WERI-Rb-1 (cell line): Measurements from ENCODE around the gene MUC5AC.

Source experiments
- DNase-seq: peaks from one replicate; pipeline ENCODE4 v3.0.0-alpha.2; 2020
- H3K27ac ChIP-seq: fragments of 250-450 bp; sonication (Bioruptor Pico); 2 replicates; pipeline ENCODE4 v1.5.1; 2020; ENCODE audit warnings: mild to moderate bottlenecking, moderate library complexity
- H3K27me3 ChIP-seq: fragments of 250-450 bp; sonication (Bioruptor Pico); 2 replicates; pipeline ENCODE4 v1.5.1; 2021; ENCODE audit warnings: mild to moderate bottlenecking, low read depth, moderate library complexity; ENCODE audit not compliant: insufficient read depth, severe bottlenecking
- H3K36me3 ChIP-seq: fragments of 250-450 bp; sonication (Bioruptor Pico); 2 replicates; pipeline ENCODE4 v1.5.1; 2020; ENCODE audit warnings: mild to moderate bottlenecking, moderate library complexity
- H3K4me3 ChIP-seq: 2 replicates; pipeline ENCODE4 v1.5.1; 2011; ENCODE audit warnings: low read depth, mild to moderate bottlenecking, control low read depth, low read length
- H3K9me3 ChIP-seq: fragments of 250-450 bp; sonication (Bioruptor Pico); 2 replicates; pipeline ENCODE4 v1.5.1; 2021; ENCODE audit warnings: mild to moderate bottlenecking, moderate library complexity; ENCODE audit not compliant: severe bottlenecking
- TF ChIP-seq, protein P1 (sequence below): IDR thresholded peaks from 2 replicates; pipeline ENCODE4 v1.5.1; 2011; ENCODE audit warnings: low read depth, mild to moderate bottlenecking, control low read depth, inconsistent platforms, low read length

Gene MUC5AC

DNA sequence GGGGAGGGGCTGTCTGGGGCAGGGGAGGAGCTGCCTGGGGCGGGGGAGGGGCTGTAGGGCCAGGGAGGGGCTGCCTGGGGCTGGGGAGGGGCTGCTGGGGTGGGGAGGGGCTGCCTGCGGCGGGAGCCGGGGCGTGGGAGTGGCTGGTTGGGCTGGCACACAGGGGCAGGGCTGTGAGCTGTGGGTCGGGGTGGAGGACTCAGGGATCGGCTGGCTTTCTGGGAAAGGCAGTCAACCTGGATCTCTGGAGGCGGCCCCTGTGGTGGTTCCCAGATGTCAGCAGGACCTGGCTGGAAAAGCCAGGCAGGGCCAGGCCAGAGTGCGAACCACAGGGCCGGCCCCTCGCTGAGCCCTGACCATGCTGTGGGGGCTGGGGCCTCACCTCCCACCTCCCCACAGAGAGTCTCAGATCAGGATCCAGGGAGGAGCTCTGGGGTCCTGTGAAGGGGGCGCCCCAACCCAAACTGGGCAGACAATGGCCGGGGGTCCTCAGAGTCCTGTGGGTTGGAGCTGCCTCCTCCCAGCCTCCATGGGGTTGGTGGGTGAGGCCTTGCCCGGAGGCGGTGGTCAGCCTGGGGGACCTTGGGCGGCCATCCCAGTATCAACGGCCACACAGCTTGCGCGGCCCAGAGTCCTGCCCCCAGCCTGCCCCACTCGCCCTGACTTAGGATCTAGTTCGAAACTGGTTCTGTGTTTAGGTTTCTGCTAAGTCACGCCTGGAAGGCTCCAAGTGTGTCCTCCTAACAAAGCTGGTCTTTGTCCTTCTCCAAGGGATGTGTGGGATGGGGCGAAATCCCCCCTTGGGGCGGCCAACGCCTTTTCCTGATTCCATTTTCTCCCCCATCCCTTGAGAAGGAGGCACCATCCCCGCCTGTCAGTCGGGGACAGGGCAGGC is 67.0 kb downstream of the MUC5AC start:
- H3K27me3 ChIP-seq = no peaks in the 10 kb centered on the region
- DNase-seq = peak; percentile 26
- no peak overlapping the region for H3K4me3 ChIP-seq

DNA sequence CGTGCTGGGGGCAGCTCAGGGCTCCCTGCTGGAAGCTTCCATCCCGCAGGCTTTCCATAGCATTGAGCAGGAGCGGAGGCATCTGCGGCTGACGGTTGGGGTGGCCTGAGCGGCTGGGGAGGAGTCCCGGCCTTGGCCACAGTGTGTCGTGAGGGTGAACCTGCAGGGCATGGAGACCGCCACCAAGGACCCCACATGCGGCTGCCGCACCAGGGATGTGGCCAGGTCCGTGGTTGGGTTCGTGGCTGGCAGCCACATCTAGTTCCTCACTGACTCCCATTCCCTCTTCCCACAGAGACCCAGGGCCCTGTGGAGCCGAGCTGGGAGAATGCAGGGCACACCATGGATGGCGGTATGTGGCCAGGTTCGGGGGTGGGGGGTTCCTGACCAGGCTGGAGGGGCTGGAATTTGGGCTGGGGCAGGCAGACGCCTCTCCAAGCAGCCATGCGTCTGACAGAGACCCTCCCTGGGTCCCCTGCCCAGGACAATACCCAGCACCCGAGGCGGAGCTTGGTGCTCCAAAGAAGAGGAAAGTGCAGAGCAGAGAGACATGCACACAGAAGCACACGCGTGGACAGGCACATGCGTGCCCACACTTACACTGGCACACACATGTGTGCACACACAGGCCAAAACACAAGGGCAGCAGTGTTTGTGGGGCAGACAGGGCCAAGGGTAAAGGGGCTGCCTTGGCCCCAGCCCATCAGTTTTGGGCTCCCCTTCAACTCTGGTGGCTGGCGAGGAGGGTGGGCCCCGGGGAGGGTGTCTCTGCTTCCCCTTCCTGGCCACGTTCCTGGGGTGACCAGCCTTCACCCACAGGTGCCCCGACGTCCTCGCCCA is 67.9 kb downstream of the MUC5AC start:
- Histone ChIP-seq H3K9me3 (no peaks in the 10 kb centered on the region), H3K27me3 (no peaks in the 10 kb centered on the region), H3K27ac (no peak overlapping the region), H3K36me3 (no peaks in the 10 kb centered on the region), H3K4me3 (no peak overlapping the region)
- peak; percentile 6 for DNase-seq
- TF ChIP-seq, protein P1, sequence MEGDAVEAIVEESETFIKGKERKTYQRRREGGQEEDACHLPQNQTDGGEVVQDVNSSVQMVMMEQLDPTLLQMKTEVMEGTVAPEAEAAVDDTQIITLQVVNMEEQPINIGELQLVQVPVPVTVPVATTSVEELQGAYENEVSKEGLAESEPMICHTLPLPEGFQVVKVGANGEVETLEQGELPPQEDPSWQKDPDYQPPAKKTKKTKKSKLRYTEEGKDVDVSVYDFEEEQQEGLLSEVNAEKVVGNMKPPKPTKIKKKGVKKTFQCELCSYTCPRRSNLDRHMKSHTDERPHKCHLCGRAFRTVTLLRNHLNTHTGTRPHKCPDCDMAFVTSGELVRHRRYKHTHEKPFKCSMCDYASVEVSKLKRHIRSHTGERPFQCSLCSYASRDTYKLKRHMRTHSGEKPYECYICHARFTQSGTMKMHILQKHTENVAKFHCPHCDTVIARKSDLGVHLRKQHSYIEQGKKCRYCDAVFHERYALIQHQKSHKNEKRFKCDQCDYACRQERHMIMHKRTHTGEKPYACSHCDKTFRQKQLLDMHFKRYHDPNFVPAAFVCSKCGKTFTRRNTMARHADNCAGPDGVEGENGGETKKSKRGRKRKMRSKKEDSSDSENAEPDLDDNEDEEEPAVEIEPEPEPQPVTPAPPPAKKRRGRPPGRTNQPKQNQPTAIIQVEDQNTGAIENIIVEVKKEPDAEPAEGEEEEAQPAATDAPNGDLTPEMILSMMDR = no peak

More for the DNA sequence above, 67.0 kb downstream of the MUC5AC start:
- Histone ChIP-seq H3K9me3 (no peaks in the 10 kb centered on the region), H3K36me3 (no peaks in the 10 kb centered on the region), H3K27ac (no peak overlapping the region)
- TF ChIP-seq, protein P1 = no peak

DNA sequence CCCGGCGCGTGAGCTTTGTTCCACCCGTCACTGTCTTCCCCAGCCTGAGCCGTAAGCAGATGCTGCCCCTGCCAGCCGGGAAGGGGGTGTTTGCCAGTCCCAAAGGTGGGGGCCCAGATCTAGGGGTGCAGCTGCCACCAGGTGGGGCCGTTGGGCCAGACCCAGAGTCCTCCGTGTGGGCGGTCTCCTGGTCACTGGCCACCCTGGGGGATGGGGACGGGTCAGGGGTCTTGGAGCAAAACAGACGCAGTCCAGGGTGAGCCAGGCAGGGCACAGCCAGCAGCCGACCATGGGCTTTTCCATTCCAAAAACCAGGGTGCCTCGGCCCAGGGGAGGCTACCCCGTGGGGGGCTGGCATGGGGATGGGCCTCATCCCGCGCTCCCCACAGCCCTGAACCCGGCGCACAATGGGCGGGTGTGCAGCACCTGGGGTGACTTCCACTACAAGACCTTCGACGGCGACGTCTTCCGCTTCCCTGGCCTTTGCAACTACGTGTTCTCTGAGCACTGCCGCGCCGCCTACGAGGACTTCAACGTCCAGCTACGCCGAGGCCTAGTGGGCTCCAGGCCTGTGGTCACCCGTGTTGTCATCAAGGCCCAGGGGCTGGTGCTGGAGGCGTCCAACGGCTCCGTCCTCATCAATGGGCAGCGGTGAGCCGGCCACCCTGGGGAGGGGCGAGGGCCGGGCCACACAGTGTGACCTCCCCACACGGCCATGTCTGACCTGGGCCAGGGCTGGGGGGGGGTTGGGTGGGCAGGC is 68.7 kb downstream of the MUC5AC start:
- TF ChIP-seq, protein P1 = peak; percentile 37
- Histone ChIP-seq H3K9me3 (no peaks in the 10 kb centered on the region), H3K4me3 (no peak overlapping the region), H3K27ac (no peak overlapping the region), H3K27me3 (no peaks in the 10 kb centered on the region), H3K36me3 (no peaks in the 10 kb centered on the region)
- peak; percentile 33 for DNase-seq

DNA sequence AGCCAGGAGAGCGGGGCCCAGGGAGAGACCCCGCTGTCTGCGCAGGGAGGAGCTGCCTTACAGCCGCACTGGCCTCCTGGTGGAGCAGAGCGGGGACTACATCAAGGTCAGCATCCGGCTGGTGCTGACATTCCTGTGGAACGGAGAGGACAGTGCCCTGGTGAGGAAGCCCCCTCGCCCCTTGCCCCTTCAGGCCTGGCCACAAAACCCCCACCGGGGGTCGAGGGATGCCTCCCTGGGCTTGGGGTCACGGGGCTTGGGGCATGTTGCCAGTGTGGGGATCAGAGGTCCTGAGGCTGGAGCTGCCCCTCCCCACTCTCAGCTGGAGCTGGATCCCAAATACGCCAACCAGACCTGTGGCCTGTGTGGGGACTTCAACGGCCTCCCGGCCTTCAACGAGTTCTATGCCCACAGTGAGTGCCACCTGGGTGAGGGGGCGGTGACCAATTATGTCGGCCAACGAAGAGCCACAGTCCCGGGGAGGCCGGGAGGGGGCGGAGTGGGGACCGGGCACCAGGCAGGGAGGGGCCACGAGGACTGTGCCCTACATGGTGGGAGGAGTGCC is 69.3 kb downstream of the MUC5AC start:
- Histone ChIP-seq H3K27ac (no peak overlapping the region), H3K27me3 (no peaks in the 10 kb centered on the region)
- DNase-seq = peak; percentile 19

More for the DNA sequence above, 69.3 kb downstream of the MUC5AC start:
- TF ChIP-seq, protein P1 = peak; percentile 52; the same call in 1 of the 2 replicates
- no peak overlapping the region for H3K4me3 ChIP-seq
- no peaks in the 10 kb centered on the region for H3K9me3 ChIP-seq
- H3K36me3 ChIP-seq = no peaks in the 10 kb centered on the region
